ENCODE data around the gene NPEPPS. TPM values are rescaled to one million over a fixed set of nuclear protein-coding genes. Genes with fewer than 3 reads are reported as not detected.

The NPEPPS gene
- total RNA-seq, 1 experiment from 2014 or later = 342 TPM

DNA sequence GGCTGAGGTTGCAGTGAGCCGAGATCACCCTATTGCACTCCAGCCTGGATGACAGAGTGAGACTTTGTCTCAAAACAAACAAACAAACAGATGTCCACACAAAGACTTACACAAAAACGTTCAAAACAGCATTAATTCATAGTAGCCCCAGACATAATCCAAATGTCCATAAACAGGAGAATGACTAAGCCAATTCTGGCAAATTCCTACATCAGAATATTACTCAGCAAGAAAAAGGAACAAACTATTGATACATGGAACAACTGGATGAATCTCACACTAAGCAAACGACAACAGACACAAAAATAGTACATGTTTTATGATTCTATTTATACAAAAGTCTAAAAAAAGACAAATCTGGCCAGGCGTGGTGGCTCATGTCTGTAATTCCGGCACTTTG lies 108.0 kb downstream of the NPEPPS start:
- H3K4me1 Mint-ChIP-seq (ENCODE audit: low read depth, unreplicated experiment) = no peaks in the 10 kb centered on the region
- BruUV-seq (replicated peaks) = no TSS peak
- intact Hi-C loops (cut with micrococcal nuclease; ENCODE audit: unreplicated experiment) = no loop called here
- no peaks in the 10 kb centered on the region for H3K9me3 Mint-ChIP-seq (ENCODE audit: low read depth, unreplicated experiment)
- no peak for TF ChIP-seq CTCF (IDR thresholded peaks at IDR 0.05; ENCODE audit: unreplicated experiment)
- no peak overlapping the region for H3K4me3 Mint-ChIP-seq (ENCODE audit: low read depth, unreplicated experiment)
- no peaks in the 10 kb centered on the region for H3K27me3 Mint-ChIP-seq (ENCODE audit: unreplicated experiment)
- DNase-seq = no peak
- H3K36me3 Mint-ChIP-seq (ENCODE audit: insufficient read depth, unreplicated experiment) = peaks cover 9% of the 10 kb centered on the region
- CTCF ChIA-PET = no interaction called here
- H3K27ac Mint-ChIP-seq (ENCODE audit: unreplicated experiment) = no peak overlapping the region

GRCh38 chr17:47640076-47640475 lies 109.2 kb downstream of the NPEPPS start:
- no peak for TF ChIP-seq CTCF (IDR thresholded peaks at IDR 0.05; ENCODE audit: unreplicated experiment)
- no peak for DNase-seq
- peaks cover 5% of the 10 kb centered on the region for H3K36me3 Mint-ChIP-seq (ENCODE audit: insufficient read depth, unreplicated experiment)
- intact Hi-C loops (cut with micrococcal nuclease; ENCODE audit: unreplicated experiment) = no loop called here
- no peak overlapping the region for H3K27ac Mint-ChIP-seq (ENCODE audit: unreplicated experiment)
- no peaks in the 10 kb centered on the region for H3K27me3 Mint-ChIP-seq (ENCODE audit: unreplicated experiment)
- no peak overlapping the region for H3K4me3 Mint-ChIP-seq (ENCODE audit: low read depth, unreplicated experiment)
- CTCF ChIA-PET = interaction anchor here (1.1 kb wide), 1 partner anchor 9 kb away, joined by 3 read pairs; no protein-coding TSS in a partner anchor
- BruUV-seq (replicated peaks) = no TSS peak
- peaks cover 7% of the 10 kb centered on the region for H3K4me1 Mint-ChIP-seq (ENCODE audit: low read depth, unreplicated experiment)
- H3K9me3 Mint-ChIP-seq (ENCODE audit: low read depth, unreplicated experiment) = no peaks in the 10 kb centered on the region

DNA sequence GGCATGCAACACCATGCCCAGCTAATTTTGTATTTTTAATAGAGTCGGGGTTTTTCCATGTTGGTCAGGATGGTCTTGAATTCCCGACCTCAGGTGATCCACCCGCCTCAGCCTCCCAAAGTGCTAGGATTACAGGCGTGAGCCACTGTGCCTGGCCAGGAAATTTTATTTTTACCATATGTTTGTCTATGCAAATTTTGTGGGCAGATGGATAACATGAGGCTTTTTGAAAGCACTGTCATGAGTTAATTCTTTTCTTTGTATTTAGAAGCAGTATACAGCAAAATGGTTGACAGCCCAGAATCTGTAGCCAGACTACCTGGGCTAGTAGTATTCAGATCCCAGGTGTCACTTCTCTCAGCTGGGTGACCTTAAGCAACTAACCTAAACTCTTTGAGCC lies 110.3 kb downstream of the NPEPPS start:
- no peak overlapping the region for H3K27ac Mint-ChIP-seq (ENCODE audit: unreplicated experiment)
- BruUV-seq (replicated peaks) = no TSS peak
- no peak for DNase-seq
- TF ChIP-seq CTCF (IDR thresholded peaks at IDR 0.05; ENCODE audit: unreplicated experiment) = no peak
- intact Hi-C loops (cut with micrococcal nuclease; ENCODE audit: unreplicated experiment) = no loop called here
- CTCF ChIA-PET = no interaction called here
- peaks cover 5% of the 10 kb centered on the region for H3K36me3 Mint-ChIP-seq (ENCODE audit: insufficient read depth, unreplicated experiment)
- no peak overlapping the region for H3K4me3 Mint-ChIP-seq (ENCODE audit: low read depth, unreplicated experiment)
- H3K9me3 Mint-ChIP-seq (ENCODE audit: low read depth, unreplicated experiment) = no peaks in the 10 kb centered on the region
- H3K4me1 Mint-ChIP-seq (ENCODE audit: low read depth, unreplicated experiment) = peaks cover 7% of the 10 kb centered on the region
- no peaks in the 10 kb centered on the region for H3K27me3 Mint-ChIP-seq (ENCODE audit: unreplicated experiment)

GRCh38 chr17:47643116-47643515 lies 112.2 kb downstream of the NPEPPS start:
- H3K36me3 Mint-ChIP-seq (ENCODE audit: insufficient read depth, unreplicated experiment) = no peaks in the 10 kb centered on the region
- H3K4me3 Mint-ChIP-seq (ENCODE audit: low read depth, unreplicated experiment) = no peak overlapping the region
- DNase-seq = no peak
- CTCF ChIA-PET = interaction anchor here (0.6 to 1.2 kb wide), 3 partner anchors 13 to 667 kb away, joined by 3 to 4 read pairs (median 3); no protein-coding TSS in a partner anchor
- peaks cover 7% of the 10 kb centered on the region for H3K4me1 Mint-ChIP-seq (ENCODE audit: low read depth, unreplicated experiment)
- BruUV-seq (replicated peaks) = no TSS peak
- intact Hi-C loops (cut with micrococcal nuclease; ENCODE audit: unreplicated experiment) = no loop called here
- H3K9me3 Mint-ChIP-seq (ENCODE audit: low read depth, unreplicated experiment) = no peaks in the 10 kb centered on the region
- H3K27me3 Mint-ChIP-seq (ENCODE audit: unreplicated experiment) = no peaks in the 10 kb centered on the region
- no peak overlapping the region for H3K27ac Mint-ChIP-seq (ENCODE audit: unreplicated experiment)
- no peak for TF ChIP-seq CTCF (IDR thresholded peaks at IDR 0.05; ENCODE audit: unreplicated experiment)

Measured in Calu3 (cell line).